Measurements from ENCODE around the gene KIF23.
A peak's percentile ranks its signal among the peaks of the same experiment; 100 is the strongest.

Gene KIF23

GRCh38 chr15:69413822-69414700, at the start of gene KIF23:
Gene KIF23 (plus strand): TSS chr15:69414349. CDS start chr15:69414466, 117 bp downstream.
- peak within 1 kb of the TSS; percentile 82 for H3K4me3 ChIP-seq (ENCODE audit: low read depth, low read length)
- no peak for TF ChIP-seq CTCF (IDR thresholded peaks at IDR 0.05; ENCODE audit: control insufficient read depth, extremely low read depth, insufficient read depth)
- peak; percentile 83 for DNase-seq (ENCODE audit: low read depth)

GRCh38 chr15:69367236-69367635, 46.9 kb upstream of the KIF23 start:
- no peak for TF ChIP-seq CTCF (IDR thresholded peaks at IDR 0.05; ENCODE audit: control insufficient read depth, extremely low read depth, insufficient read depth)
- no peak for DNase-seq (ENCODE audit: low read depth)
- H3K4me3 ChIP-seq (ENCODE audit: low read depth, low read length) = 0 out of 2 replicates have a peak overlapping the region, but pooled peaks have one; percentile 2

GRCh38 chr15:69369631-69370030, 44.5 kb upstream of the KIF23 start:
- no peak overlapping the region for H3K4me3 ChIP-seq (ENCODE audit: low read depth, low read length)
- no peak for DNase-seq (ENCODE audit: low read depth)
- no peak for TF ChIP-seq CTCF (IDR thresholded peaks at IDR 0.05; ENCODE audit: control insufficient read depth, extremely low read depth, insufficient read depth)

GRCh38 chr15:69373406-69373805, 40.7 kb upstream of the KIF23 start:
- no peak overlapping the region for H3K4me3 ChIP-seq (ENCODE audit: low read depth, low read length)
- no peak for DNase-seq (ENCODE audit: low read depth)
- TF ChIP-seq CTCF (IDR thresholded peaks at IDR 0.05; ENCODE audit: control insufficient read depth, extremely low read depth, insufficient read depth) = no peak

GRCh38 chr15:69375151-69375790, 38.9 kb upstream of the KIF23 start:
- DNase-seq (ENCODE audit: low read depth) = no peak
- H3K4me3 ChIP-seq (ENCODE audit: low read depth, low read length) = no peak overlapping the region
- no peak for TF ChIP-seq CTCF (IDR thresholded peaks at IDR 0.05; ENCODE audit: control insufficient read depth, extremely low read depth, insufficient read depth)

- DNase-seq (ENCODE audit: low read depth) = no peak
- H3K4me3 ChIP-seq (ENCODE audit: low read depth, low read length) = no peak overlapping the region
- TF ChIP-seq CTCF (IDR thresholded peaks at IDR 0.05; ENCODE audit: control insufficient read depth, extremely low read depth, insufficient read depth) = no peak
Measured at GRCh38 chr15:69377216-69377970, 36.8 kb upstream of the KIF23 start.

Data from LNCaP clone FGC (cell line).